WTC11 (cell line): ENCODE data around the gene MTMR10. TPM values are rescaled to one million over a fixed set of nuclear protein-coding genes. Genes with fewer than 3 reads are reported as not detected.
A peak's percentile ranks its signal among the peaks of the same experiment; 100 is the strongest.

Source experiments
- ATAC-seq: fragments of 200-7000 bp; cut with Tn5 transposase; 2 replicates; pipeline ENCODE4 v1.10.0; 2021; ENCODE audit warnings: mild to moderate bottlenecking, moderate library complexity
- CTCF ChIA-PET: fragments of 300-600 bp; sonication (Branson Sonifier 250); formaldehyde crosslinking; loops from one replicate; lab custom pipeline; 2021; ENCODE audit warnings: antibody characterized with exemption; lab: Charles Lee
- POLR2A ChIA-PET: fragments of 350-600 bp; sonication (Branson Sonifier 250); formaldehyde crosslinking; loops from one replicate; lab custom pipeline; 2021; ENCODE audit warnings: antibody characterized with exemption; lab: Charles Lee
- DNase-seq: peaks from one replicate; pipeline ENCODE4 v3.0.0; 2021; ENCODE audit warnings: low spot score
- H3K27ac Mint-ChIP-seq: 2 replicates; pipeline ENCODE4 v1.8.0; 2021; ENCODE audit warnings: mixed read lengths
- H3K27me3 Mint-ChIP-seq: 2 replicates; pipeline ENCODE4 v1.8.0; 2021; ENCODE audit warnings: low read depth, mild to moderate bottlenecking, moderate library complexity, mixed read lengths
- H3K36me3 Mint-ChIP-seq: 2 replicates; pipeline ENCODE4 v1.8.0; 2021; ENCODE audit warnings: mixed read lengths
- H3K4me1 Mint-ChIP-seq: 2 replicates; pipeline ENCODE4 v1.8.0; 2022; ENCODE audit warnings: mixed read lengths
- H3K4me3 Mint-ChIP-seq: 2 replicates; pipeline ENCODE4 v1.8.0; 2021; ENCODE audit warnings: mild to moderate bottlenecking, moderate library complexity, mixed read lengths
- H3K9me3 Mint-ChIP-seq: 2 replicates; pipeline ENCODE4 v1.8.0; 2021; ENCODE audit warnings: mixed read lengths
- AFF4 ChIP-seq: sonication (generic); formaldehyde crosslinking; IDR thresholded peaks from 2 replicates; pipeline ENCODE4 v1.8.1; 2023; ENCODE audit warnings: mild to moderate bottlenecking, missing genetic modification reagents, borderline replicate concordance
- ATF6 ChIP-seq: sonication (generic); formaldehyde crosslinking; IDR thresholded peaks from 2 replicates; pipeline ENCODE4 v1.8.1; 2023; ENCODE audit warnings: mild to moderate bottlenecking, missing genetic modification reagents
- IRF2 ChIP-seq: sonication (generic); formaldehyde crosslinking; IDR thresholded peaks from 2 replicates; pipeline ENCODE4 v1.8.0; 2022; ENCODE audit warnings: low read depth, missing genetic modification reagents, borderline replicate concordance
- JUN ChIP-seq: sonication (generic); formaldehyde crosslinking; IDR thresholded peaks from 2 replicates; pipeline ENCODE4 v1.8.0; 2023; ENCODE audit warnings: mild to moderate bottlenecking, missing genetic modification reagents
- PRDM15 ChIP-seq: sonication (generic); formaldehyde crosslinking; IDR thresholded peaks from 2 replicates; pipeline ENCODE4 v1.8.0; 2022; ENCODE audit warnings: missing genetic modification reagents
- SOX15 ChIP-seq: fragments of 250-450 bp; sonication (Bioruptor Pico); IDR thresholded peaks from 2 replicates; pipeline ENCODE4 v1.9.0; 2021; ENCODE audit warnings: mild to moderate bottlenecking
- TEAD1 ChIP-seq: sonication (generic); formaldehyde crosslinking; IDR thresholded peaks from 2 replicates; pipeline ENCODE4 v1.8.0; 2022; ENCODE audit warnings: mild to moderate bottlenecking, missing genetic modification reagents
- ZNF138 ChIP-seq: sonication (generic); formaldehyde crosslinking; conservative IDR thresholded peaks from 2 replicates; pipeline ENCODE4 v1.8.1; 2022; ENCODE audit warnings: mild to moderate bottlenecking, moderate library complexity, missing genetic modification reagents
- ZNF281 ChIP-seq: sonication (generic); formaldehyde crosslinking; IDR thresholded peaks from 2 replicates; pipeline ENCODE4 v1.8.0; 2023; ENCODE audit warnings: mild to moderate bottlenecking, missing genetic modification reagents
- ZNF317 ChIP-seq: sonication (generic); formaldehyde crosslinking; IDR thresholded peaks from 2 replicates; pipeline ENCODE4 v1.8.1; 2023; ENCODE audit warnings: low read depth, mild to moderate bottlenecking, moderate library complexity, missing genetic modification reagents, borderline replicate concordance
- ZNF396 ChIP-seq: fragments of 250-450 bp; sonication (Bioruptor Pico); IDR thresholded peaks from 2 replicates; pipeline ENCODE4 v1.8.0; 2021; ENCODE audit warnings: mild to moderate bottlenecking, moderate library complexity, borderline replicate concordance
- ZNF425 ChIP-seq: fragments of 250-450 bp; sonication (Bioruptor Pico); conservative IDR thresholded peaks from 2 replicates; pipeline ENCODE4 v1.9.0; 2021; ENCODE audit warnings: mild to moderate bottlenecking
- ZNF532 ChIP-seq: fragments of 250-450 bp; sonication (Bioruptor Pico); IDR thresholded peaks from 2 replicates; pipeline ENCODE4 v1.9.0; 2021; ENCODE audit warnings: mild to moderate bottlenecking, borderline replicate concordance
- ZSCAN18 ChIP-seq: fragments of 250-450 bp; sonication (Bioruptor Pico); IDR thresholded peaks from 2 replicates; pipeline ENCODE4 v2.1.2; 2022; ENCODE audit warnings: mild to moderate bottlenecking, moderate library complexity
- total RNA-seq: library from RNA; stranded (reverse); gene quantifications from 3 replicates; pipeline ENCODE4 v1.2.3, GENCODE V29; 2021

The MTMR10 gene
- total RNA-seq, 1 experiment from 2014 or later = 15.9 TPM

- TF ChIP-seq ZNF532 (CRISPR knock-in tag) (no peak), PRDM15 (CRISPR knock-in tag) (no peak), ZSCAN18 (CRISPR knock-in tag) (no peak), ZNF317 (CRISPR knock-in tag) (no peak), SOX15 (CRISPR knock-in tag) (no peak), IRF2 (CRISPR knock-in tag) (no peak), ZNF396 (CRISPR knock-in tag) (no peak), ZNF425 (no peak), JUN (CRISPR knock-in tag) (no peak), TEAD1 (no peak), ZNF138 (CRISPR knock-in tag) (no peak)
- TF ChIP-seq, all 79 proteins: peak for 0
Observed at GRCh38 chr15:30905821-30906220, 85.6 kb downstream of the MTMR10 start (continued).

- ChIA-PET POLR2A (interaction anchor here (1.2 kb wide), 1 partner anchor 18 kb away, joined by 3 read pairs; no protein-coding TSS in a partner anchor), CTCF (interaction anchor here (1.0 to 2.2 kb wide), 3 partner anchors 18 to 224 kb away, joined by 3 to 25 read pairs (median 6); no protein-coding TSS in a partner anchor)
- peaks cover 20% of the 10 kb centered on the region for H3K36me3 Mint-ChIP-seq
- H3K9me3 Mint-ChIP-seq = no peaks in the 10 kb centered on the region
- H3K27me3 Mint-ChIP-seq = no peaks in the 10 kb centered on the region; the same call in 1 of the 2 replicates
- ATAC-seq (no peak), DNase-seq (no peak)
- peaks cover 14% of the 10 kb centered on the region for H3K4me1 Mint-ChIP-seq
- H3K27ac Mint-ChIP-seq = no peak overlapping the region
- peak overlapping the region; percentile 85 for H3K4me3 Mint-ChIP-seq
- TF ChIP-seq AFF4 (no peak), ATF6 (CRISPR knock-in tag) (no peak), ZNF281 (no peak)
Observed at GRCh38 chr15:30904812-30905211, 86.6 kb downstream of the MTMR10 start.
